Activated T-helper 1 cell treated with anti-CD3 and anti-CD28 coated beads, Interleukin-12 subunit alpha, Interleukin-12 subunit beta, Interleukin-2, Interleukin-4 antibody, amounts not matched to agents 30 ng/mL and 10 ng/mL and 1 ng/mL, durations not matched to agents 14 hours and 24 hours and 36 hours (primary cell): ENCODE measurements around the gene CDC20. TPM values are rescaled to one million over a fixed set of nuclear protein-coding genes. Genes with fewer than 3 reads are reported as not detected.

Experiments
- DNase-seq: peaks from one replicate; pipeline ENCODE4 v3.0.0; 2021; ENCODE audit warnings: low spot score
- H3K27ac Mint-ChIP-seq: one replicate; pipeline ENCODE4 v1.8.0; 2021; ENCODE audit warnings: mild to moderate bottlenecking, mixed read lengths
- H3K27me3 Mint-ChIP-seq: one replicate; pipeline ENCODE4 v1.8.0; 2022; ENCODE audit warnings: mild to moderate bottlenecking, moderate library complexity, mixed read lengths; ENCODE audit not compliant: insufficient read depth
- H3K36me3 Mint-ChIP-seq: one replicate; pipeline ENCODE4 v1.8.0; 2021; ENCODE audit warnings: low read depth, mixed read lengths
- H3K4me1 Mint-ChIP-seq: one replicate; pipeline ENCODE4 v1.8.0; 2021; ENCODE audit warnings: low read depth, mixed read lengths
- H3K4me3 Mint-ChIP-seq: one replicate; pipeline ENCODE4 v1.8.0; 2021; ENCODE audit warnings: mild to moderate bottlenecking, moderate library complexity, mixed read lengths
- H3K9me3 Mint-ChIP-seq: one replicate; pipeline ENCODE4 v1.8.0; 2021; ENCODE audit warnings: mixed read lengths
- intact Hi-C: fragments of 100-400 bp; cut with micrococcal nuclease; formaldehyde crosslinking; loops from one replicate; pipeline ENCODE4 v1.15.1; 2024
- total RNA-seq: library from RNA; stranded (reverse); gene quantifications from 2 replicates; pipeline ENCODE4 v1.2.3, GENCODE V29; 2022

The CDC20 gene
- total RNA-seq, 1 donor from 2014 or later: 91.8 TPM

- Mint-ChIP-seq H3K9me3 (no peaks in the 10 kb centered on the region), H3K27ac (no peak overlapping the region), H3K27me3 (no peaks in the 10 kb centered on the region), H3K4me1 (no peaks in the 10 kb centered on the region), H3K36me3 (peaks cover 32% of the 10 kb centered on the region), H3K4me3 (no peak overlapping the region)
- DNase-seq: no peak
- intact Hi-C loops: no loop called here
Observed at GRCh38 chr1:43404353-43404752, 45.6 kb downstream of the CDC20 start.

- peaks cover 33% of the 10 kb centered on the region for H3K36me3 Mint-ChIP-seq
- no peak overlapping the region for H3K4me3 Mint-ChIP-seq
- H3K27ac Mint-ChIP-seq: no peak overlapping the region
- DNase-seq: no peak
- H3K4me1 Mint-ChIP-seq: no peaks in the 10 kb centered on the region
- no peaks in the 10 kb centered on the region for H3K27me3 Mint-ChIP-seq
- intact Hi-C loops: no loop called here
- no peaks in the 10 kb centered on the region for H3K9me3 Mint-ChIP-seq
Observed at GRCh38 chr1:43405219-43405875, 46.6 kb downstream of the CDC20 start.

GRCh38 chr1:43405876-43406234, 47.1 kb downstream of the CDC20 start:
- DNase-seq: no peak
- intact Hi-C loops: no loop called here
- no peaks in the 10 kb centered on the region for H3K4me1 Mint-ChIP-seq
- H3K36me3 Mint-ChIP-seq: peaks cover 33% of the 10 kb centered on the region
- H3K4me3 Mint-ChIP-seq: no peak overlapping the region
- H3K27ac Mint-ChIP-seq: no peak overlapping the region
- no peaks in the 10 kb centered on the region for H3K9me3 Mint-ChIP-seq
- H3K27me3 Mint-ChIP-seq: no peaks in the 10 kb centered on the region

GRCh38 chr1:43410571-43410970, 51.8 kb downstream of the CDC20 start:
- intact Hi-C loops: no loop called here
- H3K9me3 Mint-ChIP-seq: no peaks in the 10 kb centered on the region
- H3K36me3 Mint-ChIP-seq: peaks cover 26% of the 10 kb centered on the region
- H3K4me3 Mint-ChIP-seq: no peak overlapping the region
- H3K4me1 Mint-ChIP-seq: no peaks in the 10 kb centered on the region
- DNase-seq: no peak
- H3K27me3 Mint-ChIP-seq: no peaks in the 10 kb centered on the region
- H3K27ac Mint-ChIP-seq: no peak overlapping the region

Other genes with a start within 250 kb of the CDC20 start
- gene EBNA1BP2, start 186.7 kb upstream of the CDC20 start, total RNA-seq: 126 and 132 TPM in 2 replicates
- not detected in 2 replicates for gene CFAP57, start 186.7 kb upstream of the CDC20 start, total RNA-seq
- gene TMEM125, start 89.0 kb upstream of the CDC20 start, total RNA-seq: not detected in 2 replicates
- not detected in 2 replicates for gene C1orf210, start 73.4 kb upstream of the CDC20 start, total RNA-seq
- gene TIE1, start 58.0 kb upstream of the CDC20 start, total RNA-seq: 0.36 and 0.64 TPM in 2 replicates
- gene MPL, start 21.2 kb upstream of the CDC20 start, total RNA-seq: not detected in 2 replicates
- gene ELOVL1, start 9.0 kb downstream of the CDC20 start, total RNA-seq: 81.8 and 85.7 TPM in 2 replicates
- gene MED8, start 30.8 kb downstream of the CDC20 start, total RNA-seq: 43.0 and 48.5 TPM in 2 replicates
- 59.2 and 64.5 TPM in 2 replicates for gene SZT2, start 30.9 kb downstream of the CDC20 start, total RNA-seq
- 14.3 and 16.5 TPM in 2 replicates for gene HYI, start 95.0 kb downstream of the CDC20 start, total RNA-seq
- 0.69 and 0.93 TPM in 2 replicates for gene PTPRF, start 171.9 kb downstream of the CDC20 start, total RNA-seq